Measurements from ENCODE around the gene TRIM62. TPM values are rescaled to one million over a fixed set of nuclear protein-coding genes. Genes with fewer than 3 reads are reported as not detected.
A peak's percentile ranks its signal among the peaks of the same experiment; 100 is the strongest.

Gene TRIM62
- polyA plus RNA-seq, 2 of the 4 experiments (the other 2 are of a cell fraction) = 0.79 to 1.5 TPM

DNA sequence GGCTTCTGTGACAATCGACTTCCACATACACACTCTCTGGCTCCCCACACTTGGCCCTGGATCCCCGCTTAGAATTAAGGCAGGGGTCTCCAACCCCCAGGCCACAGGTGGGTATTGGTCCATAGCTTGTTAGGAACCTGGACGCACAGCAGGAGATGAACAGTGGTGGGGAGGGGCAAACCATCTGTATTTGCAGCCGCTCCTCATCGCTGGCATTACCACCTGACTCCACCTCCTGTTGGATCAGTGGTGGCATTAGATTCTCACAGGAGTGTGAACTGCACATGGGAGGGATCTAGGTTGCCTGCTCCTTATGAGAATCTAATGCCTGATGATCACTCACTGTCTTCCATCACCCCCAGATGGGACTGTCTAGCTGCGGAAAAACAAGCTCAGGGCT is 16.0 kb downstream of the TRIM62 start:
- WGBS (ENCODE audit: missing lambda C conversion rate) = 83% methylated on average over 6 of the region's 6 CpGs

DNA sequence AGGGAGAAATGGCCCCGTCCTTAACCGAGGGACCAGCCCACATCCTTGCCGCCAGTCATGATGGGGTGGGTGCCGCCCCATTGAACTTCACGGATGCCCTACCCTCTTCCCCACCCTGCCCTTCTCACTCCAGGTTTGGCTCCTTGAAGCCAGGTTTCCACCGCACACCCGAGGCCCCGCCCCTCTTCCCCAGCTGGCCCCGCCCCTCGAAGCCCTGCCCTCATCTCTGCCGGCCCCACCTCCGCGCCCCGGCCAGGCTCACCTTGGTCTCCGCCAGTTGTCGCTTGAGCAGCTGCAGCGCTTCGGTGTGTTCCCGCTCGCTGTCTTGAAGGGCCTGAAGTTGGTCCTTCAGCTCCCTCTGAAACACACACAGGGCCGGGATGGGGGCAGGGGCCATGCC is 16.6 kb downstream of the TRIM62 start:
- no peaks in the 10 kb centered on the region for H3K4me1 ChIP-seq
- ATAC-seq = peak in 1 of 2 experiments; percentile 45; a peak in 2 of 6 replicates
- H3K4me2 ChIP-seq = no peak overlapping the region
- FAIRE-seq = no peak
- H3K9me3 ChIP-seq = no peaks in the 10 kb centered on the region
- ChIA-PET CTCF (no interaction called here), POLR2A (interaction anchor here (0.6 kb wide), 1 partner anchor 350 kb away, joined by 4 read pairs; no protein-coding TSS in a partner anchor)
- WGBS (ENCODE audit: missing lambda C conversion rate) = 98% methylated on average over 11 of the region's 21 CpGs
- no peak overlapping the region for H3K4me3 ChIP-seq
- DNase-seq (ENCODE audit: low read depth in 1 of 2, low spot score in 1 of 2) = no peak
- no peak overlapping the region for H3K27ac ChIP-seq
- no peak for TF ChIP-seq ESRRA (IDR thresholded peaks at IDR 0.05; ENCODE audit: borderline replicate concordance, low read length)
- TF ChIP-seq RARB (CRISPR knock-in tag; IDR thresholded peaks at IDR 0.05) = no peak
- no peak for TF ChIP-seq CBX8 (IDR thresholded peaks at IDR 0.05)
- no peak for TF ChIP-seq CHD4 (IDR thresholded peaks at IDR 0.05; ENCODE audit: borderline replicate concordance)
- no peak for TF ChIP-seq KDM5A (IDR thresholded peaks at IDR 0.05)
- TF ChIP-seq SREBF2 (IDR thresholded peaks at IDR 0.05) = no peak
- no peak for TF ChIP-seq ZFP36 (IDR thresholded peaks at IDR 0.05; ENCODE audit: borderline replicate concordance, partially characterized antibody)
- TF ChIP-seq FOXS1 (CRISPR knock-in tag; IDR thresholded peaks at IDR 0.05) = no peak
- TF ChIP-seq, protein P1, sequence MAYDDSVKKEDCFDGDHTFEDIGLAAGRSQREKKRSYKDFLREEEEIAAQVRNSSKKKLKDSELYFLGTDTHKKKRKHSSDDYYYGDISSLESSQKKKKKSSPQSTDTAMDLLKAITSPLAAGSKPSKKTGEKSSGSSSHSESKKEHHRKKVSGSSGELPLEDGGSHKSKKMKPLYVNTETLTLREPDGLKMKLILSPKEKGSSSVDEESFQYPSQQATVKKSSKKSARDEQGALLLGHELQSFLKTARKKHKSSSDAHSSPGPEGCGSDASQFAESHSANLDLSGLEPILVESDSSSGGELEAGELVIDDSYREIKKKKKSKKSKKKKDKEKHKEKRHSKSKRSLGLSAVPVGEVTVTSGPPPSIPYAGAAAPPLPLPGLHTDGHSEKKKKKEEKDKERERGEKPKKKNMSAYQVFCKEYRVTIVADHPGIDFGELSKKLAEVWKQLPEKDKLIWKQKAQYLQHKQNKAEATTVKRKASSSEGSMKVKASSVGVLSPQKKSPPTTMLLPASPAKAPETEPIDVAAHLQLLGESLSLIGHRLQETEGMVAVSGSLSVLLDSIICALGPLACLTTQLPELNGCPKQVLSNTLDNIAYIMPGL (CRISPR knock-in tag; IDR thresholded peaks at IDR 0.05; ENCODE audit: borderline replicate concordance) = no peak
- TF ChIP-seq MYC (IDR thresholded peaks at IDR 0.05; ENCODE audit: borderline replicate concordance, low read length) = no peak
- no peak for TF ChIP-seq FOSL2 (IDR thresholded peaks at IDR 0.05)
- no peak for TF ChIP-seq FOSL2 (CRISPR knock-in tag; IDR thresholded peaks at IDR 0.05)
- no peak for TF ChIP-seq CBX2 (IDR thresholded peaks at IDR 0.05; ENCODE audit: borderline replicate concordance, low read depth)
- no peak for TF ChIP-seq HDAC2 (IDR thresholded peaks at IDR 0.05)
- no peak for TF ChIP-seq RCOR1 (IDR thresholded peaks at IDR 0.05; ENCODE audit: low read depth, low read length)
- TF ChIP-seq GATA3 (IDR thresholded peaks at IDR 0.05; ENCODE audit: borderline replicate concordance) = no peak
- TF ChIP-seq, protein P2, sequence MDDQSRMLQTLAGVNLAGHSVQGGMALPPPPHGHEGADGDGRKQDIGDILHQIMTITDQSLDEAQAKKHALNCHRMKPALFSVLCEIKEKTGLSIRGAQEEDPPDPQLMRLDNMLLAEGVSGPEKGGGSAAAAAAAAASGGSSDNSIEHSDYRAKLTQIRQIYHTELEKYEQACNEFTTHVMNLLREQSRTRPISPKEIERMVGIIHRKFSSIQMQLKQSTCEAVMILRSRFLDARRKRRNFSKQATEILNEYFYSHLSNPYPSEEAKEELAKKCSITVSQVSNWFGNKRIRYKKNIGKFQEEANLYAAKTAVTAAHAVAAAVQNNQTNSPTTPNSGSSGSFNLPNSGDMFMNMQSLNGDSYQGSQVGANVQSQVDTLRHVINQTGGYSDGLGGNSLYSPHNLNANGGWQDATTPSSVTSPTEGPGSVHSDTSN (IDR thresholded peaks at IDR 0.05) = no peak
- TF ChIP-seq, protein P3, sequence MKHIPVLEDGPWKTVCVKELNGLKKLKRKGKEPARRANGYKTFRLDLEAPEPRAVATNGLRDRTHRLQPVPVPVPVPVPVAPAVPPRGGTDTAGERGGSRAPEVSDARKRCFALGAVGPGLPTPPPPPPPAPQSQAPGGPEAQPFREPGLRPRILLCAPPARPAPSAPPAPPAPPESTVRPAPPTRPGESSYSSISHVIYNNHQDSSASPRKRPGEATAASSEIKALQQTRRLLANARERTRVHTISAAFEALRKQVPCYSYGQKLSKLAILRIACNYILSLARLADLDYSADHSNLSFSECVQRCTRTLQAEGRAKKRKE (CRISPR knock-in tag; IDR thresholded peaks at IDR 0.05; ENCODE audit: low read depth) = no peak
- TF ChIP-seq, protein P4, sequence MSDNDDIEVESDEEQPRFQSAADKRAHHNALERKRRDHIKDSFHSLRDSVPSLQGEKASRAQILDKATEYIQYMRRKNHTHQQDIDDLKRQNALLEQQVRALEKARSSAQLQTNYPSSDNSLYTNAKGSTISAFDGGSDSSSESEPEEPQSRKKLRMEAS (IDR thresholded peaks at IDR 0.05) = no peak
- TF ChIP-seq ZC3H11A (IDR thresholded peaks at IDR 0.05) = no peak
- TF ChIP-seq ZSCAN20 (CRISPR knock-in tag; IDR thresholded peaks at IDR 0.05) = no peak

More for the DNA sequence above, 16.0 kb downstream of the TRIM62 start:
- Histone ChIP-seq H3K4me1 (no peaks in the 10 kb centered on the region), H3K4me2 (no peak overlapping the region), H3K27ac (no peak overlapping the region), H3K9me3 (no peaks in the 10 kb centered on the region), H3K4me3 (no peak overlapping the region)
- ChIA-PET CTCF (no interaction called here), POLR2A (no interaction called here)
- TF ChIP-seq RCOR1 (IDR thresholded peaks at IDR 0.05; ENCODE audit: low read depth, low read length) (no peak), CEBPB (IDR thresholded peaks at IDR 0.05) (no peak), ZSCAN20 (CRISPR knock-in tag; IDR thresholded peaks at IDR 0.05) (no peak), MAZ (IDR thresholded peaks at IDR 0.05; ENCODE audit: borderline replicate concordance, low read depth, low read length) (no peak), KDM1A (IDR thresholded peaks at IDR 0.05; ENCODE audit: low read depth) (no peak), CBX2 (IDR thresholded peaks at IDR 0.05; ENCODE audit: borderline replicate concordance, low read depth) (no peak), ZFP36 (IDR thresholded peaks at IDR 0.05; ENCODE audit: borderline replicate concordance, partially characterized antibody) (no peak), BHLHE40 (IDR thresholded peaks at IDR 0.05; ENCODE audit: low read depth, low read length) (no peak)
- DNase-seq (ENCODE audit: low read depth in 1 of 2, low spot score in 1 of 2) = no peak
- no peak for FAIRE-seq
- no peak for ATAC-seq

Data from A549 (cell line).